MM.1S (cell line): Measurements from ENCODE around the gene TARS3.

Experiments
- DNase-seq: peaks from one replicate; pipeline ENCODE4 v3.0.0-alpha.2; 2015
- H2AFZ ChIP-seq: fragments of 300-600 bp; sonication (generic); 2 replicates; pipeline ENCODE4 v1.6.0; 2016; ENCODE audit warnings: antibody characterized with exemption, low read length
- H3F3A ChIP-seq: fragments of 300-600 bp; sonication (generic); 2 replicates; pipeline ENCODE4 v1.6.1; 2016; ENCODE audit warnings: mild to moderate bottlenecking, antibody characterized with exemption, low read length, moderate library complexity, mixed read lengths; ENCODE audit not compliant: insufficient read depth
- H3K27ac ChIP-seq: fragments of 300-600 bp; sonication (generic); 2 replicates; pipeline ENCODE4 v1.5.1; 2016; ENCODE audit warnings: mild to moderate bottlenecking, low read length
- H3K27me3 ChIP-seq: fragments of 300-600 bp; sonication (generic); replicated peaks from 2 replicates; pipeline ENCODE4 v1.6.0; 2016; ENCODE audit warnings: low read length; ENCODE audit not compliant: insufficient read depth
- H3K36me3 ChIP-seq: fragments of 300-600 bp; sonication (generic); replicated peaks from 2 replicates; pipeline ENCODE4 v1.6.1; 2016; ENCODE audit warnings: mild to moderate bottlenecking, low read length, mixed read lengths; ENCODE audit not compliant: insufficient read depth
- H3K4me1 ChIP-seq: fragments of 300-600 bp; sonication (generic); 2 replicates; pipeline ENCODE4 v1.6.1; 2016; ENCODE audit warnings: low read length, mixed read lengths
- H3K4me2 ChIP-seq: fragments of 300-600 bp; sonication (generic); 2 replicates; pipeline ENCODE4 v1.6.0; 2016; ENCODE audit warnings: low read depth, low read length
- H3K4me3 ChIP-seq: fragments of 300-600 bp; sonication (generic); 2 replicates; pipeline ENCODE4 v1.5.1; 2016; ENCODE audit warnings: low read length, mixed read lengths
- H3K79me2 ChIP-seq: fragments of 300-600 bp; sonication (generic); 2 replicates; pipeline ENCODE4 v1.6.1; 2016; ENCODE audit warnings: mixed run types, low read length, mixed read lengths
- H3K9ac ChIP-seq: fragments of 300-600 bp; sonication (generic); 2 replicates; pipeline ENCODE4 v1.6.1; 2016; ENCODE audit warnings: low read length, mixed read lengths
- H3K9me2 ChIP-seq: fragments of 300-600 bp; sonication (generic); replicated peaks from 2 replicates; pipeline ENCODE4 v1.6.1; 2016; ENCODE audit warnings: mild to moderate bottlenecking, low read length, mixed read lengths; ENCODE audit not compliant: insufficient read depth
- H3K9me3 ChIP-seq: fragments of 300-600 bp; sonication (generic); replicated peaks from 2 replicates; pipeline ENCODE4 v1.6.1; 2016; ENCODE audit warnings: mild to moderate bottlenecking, low read length, mixed read lengths; ENCODE audit not compliant: insufficient read depth
- H4K20me1 ChIP-seq: fragments of 300-600 bp; sonication (generic); 2 replicates; pipeline ENCODE4 v1.6.1; 2016; ENCODE audit warnings: mild to moderate bottlenecking, low read length, moderate library complexity, mixed read lengths; ENCODE audit not compliant: insufficient read depth
- EZH2 ChIP-seq: fragments of 300-600 bp; sonication (generic); optimal IDR thresholded peaks from 2 replicates; pipeline ENCODE3; 2017; ENCODE audit warnings: low read depth, mild to moderate bottlenecking, antibody characterized with exemption, low read length, mixed read lengths
- EZH2phosphoT487 ChIP-seq: fragments of 300-600 bp; sonication (generic); IDR thresholded peaks from 2 replicates; pipeline ENCODE4 v1.6.1; 2018; ENCODE audit warnings: antibody characterized with exemption, low read length
- TF ChIP-seq, protein P1 (sequence below): fragments of 300-600 bp; sonication (generic); IDR thresholded peaks from 2 replicates; pipeline ENCODE4 v1.5.1; 2016; ENCODE audit warnings: antibody characterized with exemption, low read length, mixed read lengths

Gene TARS3

DNA sequence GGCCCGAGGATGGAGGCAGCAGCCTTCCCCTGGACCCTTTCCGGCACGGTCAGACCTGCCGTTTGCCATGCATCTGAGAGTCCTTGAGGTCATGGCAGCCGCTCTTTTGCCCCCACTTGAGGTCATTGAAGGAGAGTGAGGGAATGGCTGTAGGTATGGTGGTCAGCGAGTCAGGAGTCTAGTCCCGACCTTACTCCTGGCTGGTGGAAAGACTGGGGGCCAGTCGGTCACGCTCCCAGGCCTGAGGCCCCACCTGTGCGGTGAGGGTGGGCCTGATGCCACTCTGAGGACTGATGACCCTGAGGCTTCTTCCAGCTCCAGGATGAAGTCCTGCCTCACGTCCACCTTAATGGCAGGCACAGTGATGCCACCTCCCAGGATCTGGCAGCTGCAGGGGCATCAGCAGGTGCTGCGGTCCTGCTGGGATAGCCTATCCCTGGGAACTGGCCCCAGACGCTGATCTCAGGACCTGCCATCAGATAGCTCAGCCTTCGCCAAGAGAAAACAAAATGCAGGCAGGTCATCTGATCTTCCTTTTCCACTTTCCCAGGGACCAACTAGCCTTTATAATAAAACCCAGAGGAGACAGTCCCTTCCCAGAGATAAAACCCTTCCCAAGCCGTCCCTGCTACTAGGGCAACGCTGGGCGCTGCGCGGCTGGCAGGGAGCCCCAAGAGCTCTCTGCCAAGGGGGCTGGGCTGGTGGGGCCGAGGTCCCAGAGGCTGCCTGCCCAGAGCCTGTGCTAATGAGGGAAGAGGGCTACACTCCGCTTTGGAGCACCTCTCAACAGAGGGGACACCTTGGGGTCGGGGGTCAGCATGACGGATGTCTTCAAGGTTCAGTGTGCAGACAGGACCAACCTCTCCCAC is 114.3 kb downstream of the TARS3 start:
- H3K9me2 ChIP-seq = no peaks in the 10 kb centered on the region

DNA sequence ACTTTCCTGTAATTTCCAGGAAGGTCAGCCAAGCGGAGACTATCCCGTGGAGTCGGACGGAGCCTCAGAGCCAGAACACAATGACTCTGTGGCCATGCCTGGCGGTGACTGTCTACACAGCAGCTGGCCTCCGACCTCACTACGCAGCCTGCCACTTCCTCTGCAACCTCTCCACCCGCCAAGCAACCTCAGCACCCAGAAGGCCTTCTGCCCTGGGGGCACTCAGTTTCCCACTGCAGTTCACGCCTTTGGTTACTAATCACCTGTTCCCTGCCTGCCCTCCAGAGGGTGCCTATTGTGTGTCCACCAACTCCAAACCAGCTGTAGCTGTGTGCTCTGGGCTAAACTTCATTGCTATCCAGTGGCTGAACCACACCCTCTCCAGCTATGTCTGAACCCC is 116.1 kb downstream of the TARS3 start:
- Histone ChIP-seq H4K20me1 (no peaks in the 10 kb centered on the region), H3K27ac (no peak overlapping the region), H3K27me3 (no peaks in the 10 kb centered on the region), H3F3A (no peaks in the 10 kb centered on the region), H3K9me3 (no peaks in the 10 kb centered on the region), H3K4me1 (no peaks in the 10 kb centered on the region), H3K4me2 (no peak overlapping the region), H3K9me2 (no peaks in the 10 kb centered on the region), H3K36me3 (no peaks in the 10 kb centered on the region), H3K4me3 (no peak overlapping the region), H2AFZ (no peak overlapping the region), H3K79me2 (no peaks in the 10 kb centered on the region), H3K9ac (no peak overlapping the region)
- no peak for TF ChIP-seq EZH2phosphoT487
- TF ChIP-seq EZH2 = no peak
- TF ChIP-seq, protein P1, sequence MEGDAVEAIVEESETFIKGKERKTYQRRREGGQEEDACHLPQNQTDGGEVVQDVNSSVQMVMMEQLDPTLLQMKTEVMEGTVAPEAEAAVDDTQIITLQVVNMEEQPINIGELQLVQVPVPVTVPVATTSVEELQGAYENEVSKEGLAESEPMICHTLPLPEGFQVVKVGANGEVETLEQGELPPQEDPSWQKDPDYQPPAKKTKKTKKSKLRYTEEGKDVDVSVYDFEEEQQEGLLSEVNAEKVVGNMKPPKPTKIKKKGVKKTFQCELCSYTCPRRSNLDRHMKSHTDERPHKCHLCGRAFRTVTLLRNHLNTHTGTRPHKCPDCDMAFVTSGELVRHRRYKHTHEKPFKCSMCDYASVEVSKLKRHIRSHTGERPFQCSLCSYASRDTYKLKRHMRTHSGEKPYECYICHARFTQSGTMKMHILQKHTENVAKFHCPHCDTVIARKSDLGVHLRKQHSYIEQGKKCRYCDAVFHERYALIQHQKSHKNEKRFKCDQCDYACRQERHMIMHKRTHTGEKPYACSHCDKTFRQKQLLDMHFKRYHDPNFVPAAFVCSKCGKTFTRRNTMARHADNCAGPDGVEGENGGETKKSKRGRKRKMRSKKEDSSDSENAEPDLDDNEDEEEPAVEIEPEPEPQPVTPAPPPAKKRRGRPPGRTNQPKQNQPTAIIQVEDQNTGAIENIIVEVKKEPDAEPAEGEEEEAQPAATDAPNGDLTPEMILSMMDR = no peak
- no peak for DNase-seq

More for the DNA sequence above, 114.3 kb downstream of the TARS3 start:
- Histone ChIP-seq H3F3A (no peaks in the 10 kb centered on the region), H3K4me3 (no peak overlapping the region), H4K20me1 (no peaks in the 10 kb centered on the region), H3K9me3 (no peaks in the 10 kb centered on the region), H2AFZ (no peak overlapping the region), H3K9ac (no peak overlapping the region), H3K27ac (no peak overlapping the region), H3K36me3 (no peaks in the 10 kb centered on the region), H3K4me2 (no peak overlapping the region), H3K79me2 (no peaks in the 10 kb centered on the region), H3K4me1 (no peaks in the 10 kb centered on the region), H3K27me3 (no peaks in the 10 kb centered on the region)
- no peak for DNase-seq
- TF ChIP-seq EZH2phosphoT487 (no peak), EZH2 (no peak)
- TF ChIP-seq, protein P1 = no peak

DNA sequence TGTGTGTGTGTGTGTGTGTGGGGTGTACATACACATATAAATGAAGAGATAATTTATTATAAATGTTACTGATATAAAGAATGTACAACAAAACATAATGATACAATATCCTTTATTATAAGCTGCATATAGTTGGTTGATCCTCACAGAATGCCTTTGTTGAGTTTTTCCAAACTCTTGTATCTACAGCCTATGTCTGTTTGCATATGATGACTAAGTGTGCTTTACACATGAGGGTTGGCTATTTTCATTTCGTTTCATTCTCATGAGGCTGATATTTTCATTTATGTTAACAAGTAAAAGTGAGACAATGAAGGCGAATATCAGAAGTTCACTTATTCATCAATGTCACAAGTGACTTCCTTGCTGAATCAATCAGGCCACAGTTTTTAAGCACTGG is 117.2 kb downstream of the TARS3 start:
- no peak overlapping the region for H2AFZ ChIP-seq
- no peak for DNase-seq
- no peaks in the 10 kb centered on the region for H3K4me1 ChIP-seq
- H3K27ac ChIP-seq = no peak overlapping the region
- no peaks in the 10 kb centered on the region for H3K27me3 ChIP-seq
- H3K4me3 ChIP-seq = no peak overlapping the region
- no peaks in the 10 kb centered on the region for H4K20me1 ChIP-seq
- no peak overlapping the region for H3K9ac ChIP-seq
- no peaks in the 10 kb centered on the region for H3K9me2 ChIP-seq
- H3K79me2 ChIP-seq = no peaks in the 10 kb centered on the region
- H3F3A ChIP-seq = no peaks in the 10 kb centered on the region
- no peak overlapping the region for H3K4me2 ChIP-seq
- no peaks in the 10 kb centered on the region for H3K9me3 ChIP-seq
- no peaks in the 10 kb centered on the region for H3K36me3 ChIP-seq
- TF ChIP-seq EZH2 (no peak), EZH2phosphoT487 (no peak)
- TF ChIP-seq, protein P1 = no peak
